Small intestine (tissue), 7 donors: ENCODE data around the gene L2HGDH. TPM values are rescaled to one million over a fixed set of nuclear protein-coding genes. Genes with fewer than 3 reads are reported as not detected.

Source experiments
- DNase-seq, 2 donors: peaks; one replicate each; pipeline versions ENCODE4 v3.0.0 to v3.0.0-alpha.2; 2013
- FAIRE-seq: peaks from 2 replicates; lab custom pipeline; 2012; peaks lifted over from hg19 to GRCh38; lab: Jason Lieb, UNC
- H3K27ac ChIP-seq, 3 donors: one replicate each; pipeline ENCODE4 v1.5.1; 2013; ENCODE audit warnings: low read length in 2 of 3, mild to moderate bottlenecking in 2 of 3, control low read depth in 1 of 3, inconsistent platforms in 1 of 3, low read depth in 1 of 3, moderate library complexity in 1 of 3
- H3K27me3 ChIP-seq, 3 donors: one replicate each; pipeline ENCODE4 v1.6.1; 2013; ENCODE audit warnings: low read length in 3 of 3, inconsistent platforms in 1 of 3; ENCODE audit not compliant: control insufficient read depth in 3 of 3, insufficient read depth in 3 of 3
- H3K36me3 ChIP-seq, 3 donors: one replicate each; pipeline ENCODE4 v1.6.1; 2013; ENCODE audit warnings: low read length in 3 of 3, inconsistent platforms in 1 of 3, low read depth in 1 of 3, mild to moderate bottlenecking in 1 of 3, moderate library complexity in 1 of 3; ENCODE audit not compliant: control insufficient read depth in 3 of 3, insufficient read depth in 2 of 3
- H3K4me1 ChIP-seq, 3 donors: one replicate each; pipeline ENCODE4 v1.6.1; 2013; ENCODE audit warnings: low read length in 2 of 3, inconsistent platforms in 1 of 3, low read depth in 1 of 3, mild to moderate bottlenecking in 1 of 3, moderate library complexity in 1 of 3; ENCODE audit not compliant: control insufficient read depth in 3 of 3, insufficient read depth in 2 of 3
- H3K4me3 ChIP-seq, 3 donors: one replicate each; pipeline ENCODE4 v1.5.1; 2013; ENCODE audit warnings: low read length in 3 of 3, control low read depth in 1 of 3, inconsistent platforms in 1 of 3, low read depth in 1 of 3, mild to moderate bottlenecking in 1 of 3, moderate library complexity in 1 of 3
- H3K9me3 ChIP-seq, 2 donors: one replicate each; pipeline ENCODE4 v1.6.1; 2013; ENCODE audit warnings: low read depth in 1 of 2, low read length in 1 of 2; ENCODE audit not compliant: control insufficient read depth in 2 of 2, insufficient read depth in 1 of 2
- WGBS, 3 donors: extraction: QIAGEN DNeasy Blood & Tissue Kit; methylation state at CpG; one replicate each; pipeline ENCODE4 v1.1.7; 2013; 5-methylcytosine and 5-hydroxymethylcytosine counted together
- polyA plus RNA-seq, 4 donors: library from polyadenylated mRNA; stranded (reverse) in 3 of 4; unstranded in 1 of 4; fragments of 200-250 nt in 3 of 4; fragments of 120-200 nt in 1 of 4; gene quantifications; one replicate each; pipeline versions ENCODE4 v1.2.1 to v1.2.3, GENCODE V29; 2013
- donor health status: healthy with polysubstance abuse.
- donor health status: control.
- donor health status: control.
- donor health status: Bipolar disorder and iron deficiency.
- donor health status: healthy.

L2HGDH gene
- polyA plus RNA-seq, 4 donors, result 1.1 to 8.4 (median 4.8) TPM

- Histone ChIP-seq H3K27ac (peak overlapping the region in 2 of 3 donors; percentile 59 to 99), H3K4me1 (peaks cover 2 to 14% (median 12%) of the 10 kb centered on the region in 3 donors), H3K36me3 (peaks cover 0 to 3% (median 0%) of the 10 kb centered on the region in 3 donors), H3K27me3 (no peaks in the 10 kb centered on the region), H3K9me3 (no peaks in the 10 kb centered on the region), H3K4me3 (peak overlapping the region in 2 of 3 donors; percentile 97 to 98)
- peak; percentile 38 to 82 for DNase-seq
- no peak for FAIRE-seq
- 7 to 35% (median 27%) methylated on average over 2 of the region's 2 CpGs for WGBS, 3 donors
These were observed 82.3 kb downstream of the L2HGDH start for GRCh38 chr14:50229681-50230080.

GRCh38 chr14:50228313-50228712, 83.7 kb downstream of the L2HGDH start:
- DNase-seq (no peak), FAIRE-seq (no peak)
- H3K9me3 ChIP-seq, result no peaks in the 10 kb centered on the region
- H3K36me3 ChIP-seq, result peaks cover 0 to 3% (median 0%) of the 10 kb centered on the region in 3 donors
- no peak overlapping the region for H3K27ac ChIP-seq
- no peaks in the 10 kb centered on the region for H3K27me3 ChIP-seq
- no peak overlapping the region for H3K4me3 ChIP-seq
- 96 to 99% (median 97%) methylated on average over 2 of the region's 2 CpGs for WGBS, 3 donors
- peaks cover 2 to 14% (median 12%) of the 10 kb centered on the region in 3 donors for H3K4me1 ChIP-seq

- Histone ChIP-seq H3K4me1 (peaks cover 2 to 14% (median 12%) of the 10 kb centered on the region in 3 donors), H3K27ac (peak overlapping the region; percentile 23 to 74 (median 60)), H3K9me3 (no peaks in the 10 kb centered on the region), H3K27me3 (no peaks in the 10 kb centered on the region), H3K36me3 (peaks cover 0 to 3% (median 0%) of the 10 kb centered on the region in 3 donors), H3K4me3 (no peak overlapping the region)
- DNase-seq (peak in 1 of 2 donors; percentile 25), FAIRE-seq (no peak)
- WGBS, 3 donors, result 28 to 40% (median 35%) methylated on average over 5 of the region's 5 CpGs
These were observed 86.1 kb downstream of the L2HGDH start for GRCh38 chr14:50225974-50226297.

GRCh38 chr14:50225067-50225973, 86.7 kb downstream of the L2HGDH start:
- Histone ChIP-seq H3K27me3 (no peaks in the 10 kb centered on the region), H3K9me3 (no peaks in the 10 kb centered on the region), H3K27ac (peak overlapping the region in 1 of 3 donors; percentile 60), H3K4me3 (peak overlapping the region in 1 of 3 donors; percentile 11), H3K4me1 (peaks cover 2 to 14% (median 12%) of the 10 kb centered on the region in 3 donors), H3K36me3 (peaks cover 0 to 3% (median 0%) of the 10 kb centered on the region in 3 donors)
- peak in 1 of 2 donors; percentile 72 for DNase-seq
- 24 to 38% (median 38%) methylated on average over 5 of the region's 5 CpGs for WGBS, 3 donors
- no peak for FAIRE-seq

GRCh38 chr14:50222055-50222613, 89.9 kb downstream of the L2HGDH start:
- 74 to 78% (median 74%) methylated on average over 1 of the region's 1 CpG for WGBS, 3 donors
- no peaks in the 10 kb centered on the region for H3K9me3 ChIP-seq
- FAIRE-seq (no peak), DNase-seq (no peak)
- H3K27me3 ChIP-seq, result no peaks in the 10 kb centered on the region
- no peak overlapping the region for H3K4me3 ChIP-seq
- H3K27ac ChIP-seq, result no peak overlapping the region
- H3K36me3 ChIP-seq, result peaks cover 0 to 7% (median 0%) of the 10 kb centered on the region in 3 donors
- peaks cover 2 to 5% (median 3%) of the 10 kb centered on the region in 3 donors for H3K4me1 ChIP-seq

- Histone ChIP-seq H3K36me3 (peaks cover 0 to 9% (median 0%) of the 10 kb centered on the region in 3 donors), H3K9me3 (no peaks in the 10 kb centered on the region), H3K4me3 (no peak overlapping the region), H3K4me1 (no peaks in the 10 kb centered on the region), H3K27me3 (no peaks in the 10 kb centered on the region), H3K27ac (no peak overlapping the region)
- no peak for DNase-seq
- 81 to 92% (median 89%) methylated on average over 5 of the region's 5 CpGs for WGBS, 3 donors
- no peak for FAIRE-seq
These were observed 93.5 kb downstream of the L2HGDH start for GRCh38 chr14:50218501-50218900.

- Histone ChIP-seq H3K4me1 (no peaks in the 10 kb centered on the region), H3K9me3 (no peaks in the 10 kb centered on the region), H3K36me3 (peaks cover 0 to 12% (median 0%) of the 10 kb centered on the region in 3 donors), H3K4me3 (no peak overlapping the region), H3K27ac (no peak overlapping the region), H3K27me3 (no peaks in the 10 kb centered on the region)
- FAIRE-seq, result no peak
- 78 to 87% (median 84%) methylated on average over 2 of the region's 2 CpGs for WGBS, 3 donors
- no peak for DNase-seq
These were observed 96.6 kb downstream of the L2HGDH start for GRCh38 chr14:50215416-50215815.

GRCh38 chr14:50213795-50214194, 98.2 kb downstream of the L2HGDH start:
- H3K4me1 ChIP-seq, result no peaks in the 10 kb centered on the region

More at GRCh38 chr14:50213795-50214194, 98.2 kb downstream of the L2HGDH start:
- H3K36me3 ChIP-seq, result peaks cover 0 to 11% (median 2%) of the 10 kb centered on the region in 3 donors
- no peaks in the 10 kb centered on the region for H3K9me3 ChIP-seq
- no peak overlapping the region for H3K4me3 ChIP-seq
- no peaks in the 10 kb centered on the region for H3K27me3 ChIP-seq
- H3K27ac ChIP-seq, result no peak overlapping the region
- FAIRE-seq, result no peak
- WGBS, 3 donors, result 69 to 81% (median 70%) methylated on average over 2 of the region's 2 CpGs
- DNase-seq, result no peak
